BLaER1 (cell line): ENCODE measurements around the gene SSH2.
A peak's percentile ranks its signal among the peaks of the same experiment; 100 is the strongest.

Source experiments
- H3K27ac ChIP-seq: shearing (Covaris generic); formaldehyde crosslinking; 2 replicates; pipeline ENCODE4 v1.8.1; 2022
- H3K27me3 ChIP-seq: shearing (Covaris generic); formaldehyde crosslinking; 2 replicates; pipeline ENCODE4 v1.8.1; 2022
- H3K36me3 ChIP-seq: shearing (Covaris generic); formaldehyde crosslinking; 2 replicates; pipeline ENCODE4 v1.8.1; 2022
- H3K4me1 ChIP-seq: shearing (Covaris generic); formaldehyde crosslinking; 2 replicates; pipeline ENCODE4 v1.8.1; 2022
- H3K4me2 ChIP-seq: shearing (Covaris generic); formaldehyde crosslinking; 2 replicates; pipeline ENCODE4 v1.8.1; 2022
- H3K4me3 ChIP-seq: shearing (Covaris generic); formaldehyde crosslinking; 2 replicates; pipeline ENCODE4 v1.8.1; 2022
- H3K9ac ChIP-seq: shearing (Covaris generic); formaldehyde crosslinking; 2 replicates; pipeline ENCODE4 v1.8.1; 2022
- H3K9me3 ChIP-seq: shearing (Covaris generic); formaldehyde crosslinking; 2 replicates; pipeline ENCODE4 v1.8.1; 2022
- H4K20me1 ChIP-seq: shearing (Covaris generic); formaldehyde crosslinking; 2 replicates; pipeline ENCODE4 v1.8.1; 2022
- Cebpa-rat ChIP-seq: shearing (Covaris generic); IDR thresholded peaks from 2 replicates; pipeline ENCODE4 v1.8.1; 2022

SSH2 gene

DNA sequence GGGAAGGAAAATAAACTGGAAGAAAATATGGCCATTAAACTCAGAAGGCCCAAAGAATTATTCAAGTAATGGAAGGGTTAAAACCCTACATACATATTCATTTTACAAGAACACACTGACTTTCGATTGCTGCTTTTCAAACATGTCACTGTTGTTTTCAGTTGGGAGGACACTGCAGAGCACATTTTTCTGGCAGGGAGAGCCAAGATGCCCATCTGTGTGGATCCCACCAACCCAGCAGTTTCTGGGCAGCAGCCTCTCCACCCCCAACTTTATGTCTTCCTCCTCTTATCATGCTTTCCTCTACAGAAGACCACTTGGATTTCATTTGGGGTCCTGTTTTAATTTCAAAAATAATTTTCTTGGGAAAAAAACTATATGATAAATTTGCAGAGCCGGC, 300.2 kb downstream of the SSH2 start:
- H3K4me1 ChIP-seq: peaks cover 22% of the 10 kb centered on the region; the same call in 1 of the 2 replicates
- no peak overlapping the region for H3K27ac ChIP-seq
- H3K9ac ChIP-seq: no peak overlapping the region
- H3K27me3 ChIP-seq: no peaks in the 10 kb centered on the region
- H3K4me2 ChIP-seq: no peak overlapping the region
- peaks cover 82% of the 10 kb centered on the region for H3K36me3 ChIP-seq
- H4K20me1 ChIP-seq: peaks cover 76% of the 10 kb centered on the region
- no peaks in the 10 kb centered on the region for H3K9me3 ChIP-seq
- no peak for TF ChIP-seq Cebpa-rat
- no peak overlapping the region for H3K4me3 ChIP-seq

DNA sequence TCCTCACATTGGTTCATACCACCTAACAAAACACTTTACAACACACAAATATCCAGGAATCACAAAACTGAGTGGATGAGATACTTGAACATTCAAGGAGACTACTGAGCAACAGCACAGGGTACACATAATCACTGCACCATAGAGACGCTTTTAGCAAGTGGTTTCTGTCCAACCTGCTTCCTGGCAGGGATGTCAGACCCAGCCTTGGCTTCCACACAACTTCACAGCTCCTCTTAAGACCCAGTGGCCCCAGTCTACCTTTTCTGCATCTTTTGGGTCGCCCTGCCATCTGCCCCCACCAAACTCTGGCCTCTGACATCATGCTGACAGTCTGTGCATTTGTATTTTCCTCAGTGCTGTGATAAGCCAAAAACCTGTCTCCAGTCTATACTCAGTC, 301.4 kb downstream of the SSH2 start:
- Histone ChIP-seq H3K9me3 (no peaks in the 10 kb centered on the region), H3K27me3 (no peaks in the 10 kb centered on the region), H3K9ac (no peak overlapping the region), H3K4me1 (peaks cover 33% of the 10 kb centered on the region), H4K20me1 (peaks cover 71% of the 10 kb centered on the region), H3K4me3 (no peak overlapping the region), H3K36me3 (peaks cover 70% of the 10 kb centered on the region), H3K27ac (no peak overlapping the region), H3K4me2 (no peak overlapping the region)
- TF ChIP-seq Cebpa-rat: no peak

DNA sequence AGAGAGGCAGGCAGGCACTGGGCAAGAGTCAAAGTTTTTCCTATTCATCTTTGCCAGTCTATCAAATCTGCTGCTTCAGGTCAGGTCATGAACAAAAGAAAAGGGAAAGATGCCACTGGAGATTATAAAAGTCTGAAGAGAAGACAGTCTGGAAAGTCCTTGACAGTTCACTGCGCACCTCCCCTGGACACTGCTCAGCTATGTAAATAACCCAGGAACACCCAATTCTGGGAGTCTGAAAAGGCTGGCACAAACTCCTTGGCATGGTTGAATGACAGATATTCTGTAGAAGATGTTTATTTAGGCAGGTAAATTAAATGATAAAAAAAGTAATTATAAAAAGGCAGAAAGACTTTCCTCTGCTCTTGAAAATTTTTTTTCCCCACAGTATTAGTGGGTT, 302.1 kb downstream of the SSH2 start:
- peaks cover 65% of the 10 kb centered on the region for H4K20me1 ChIP-seq
- TF ChIP-seq Cebpa-rat: no peak
- H3K27ac ChIP-seq: no peak overlapping the region
- H3K9ac ChIP-seq: no peak overlapping the region
- no peaks in the 10 kb centered on the region for H3K27me3 ChIP-seq
- peaks cover 40% of the 10 kb centered on the region for H3K4me1 ChIP-seq
- peaks cover 64% of the 10 kb centered on the region for H3K36me3 ChIP-seq
- H3K9me3 ChIP-seq: no peaks in the 10 kb centered on the region
- H3K4me2 ChIP-seq: no peak overlapping the region
- no peak overlapping the region for H3K4me3 ChIP-seq

DNA sequence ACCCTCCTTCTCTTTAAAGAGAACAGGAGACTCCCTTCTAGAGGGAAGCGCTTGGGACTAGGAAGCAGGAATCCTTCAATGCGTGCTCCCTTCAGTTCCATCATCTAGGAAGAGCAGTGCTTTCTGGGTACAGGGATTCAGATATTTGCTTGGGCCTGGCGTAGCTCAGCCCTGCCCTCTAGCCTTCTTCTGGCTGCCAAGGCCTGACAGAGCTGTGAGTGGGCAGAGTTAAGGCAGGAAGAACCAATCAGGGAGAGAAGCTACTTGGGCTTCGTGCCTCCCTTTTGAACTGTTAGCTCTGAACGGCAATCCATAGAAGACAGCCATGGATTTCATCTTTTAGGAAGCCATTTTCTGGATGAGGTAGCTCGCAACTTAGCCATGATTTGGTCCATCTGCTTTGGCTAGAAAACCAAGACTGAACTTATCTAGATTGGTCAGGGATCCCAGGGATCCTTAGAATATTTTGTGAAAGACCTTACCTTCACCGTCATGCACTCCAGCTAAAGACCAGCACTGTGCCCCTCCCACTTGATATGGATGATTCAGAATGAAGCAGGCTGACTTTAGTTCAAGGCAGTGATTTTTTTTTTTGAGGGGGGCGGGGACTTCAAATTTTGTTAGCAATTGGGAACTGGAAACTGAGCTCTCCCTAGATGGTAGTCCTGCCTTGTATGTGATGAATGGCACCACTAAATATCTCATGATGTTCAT, 304.8 kb downstream of the SSH2 start:
- H3K27ac ChIP-seq: no peak overlapping the region
- TF ChIP-seq Cebpa-rat: no peak

DNA sequence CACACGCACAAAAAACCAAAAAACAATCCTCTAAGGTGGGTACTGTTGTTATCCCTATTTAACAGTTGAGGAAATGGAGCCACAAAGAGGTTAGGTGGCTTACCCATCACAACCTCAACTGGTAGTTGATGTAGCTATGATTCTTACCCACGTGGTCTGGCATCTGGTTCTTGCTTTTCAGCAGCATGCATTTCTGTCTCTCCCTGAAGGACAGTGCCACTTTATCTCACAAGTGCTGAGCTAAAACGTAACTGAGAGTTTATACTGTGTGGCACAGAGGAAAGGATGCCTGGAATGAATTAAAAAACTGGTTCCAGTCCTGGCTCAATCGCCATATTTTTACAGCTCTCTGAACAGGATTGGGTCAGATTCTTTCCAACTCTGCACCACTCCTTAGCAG, 305.4 kb downstream of the SSH2 start:
- Histone ChIP-seq H3K36me3 (peaks cover 30% of the 10 kb centered on the region), H3K27ac (0 out of 2 replicates have a peak overlapping the region, but pooled peaks have one; percentile 1), H3K4me2 (peak overlapping the region; percentile 16; the same call in 1 of the 2 replicates), H3K27me3 (no peaks in the 10 kb centered on the region), H3K9ac (no peak overlapping the region), H4K20me1 (peaks cover 34% of the 10 kb centered on the region), H3K9me3 (no peaks in the 10 kb centered on the region), H3K4me3 (no peak overlapping the region), H3K4me1 (peaks cover 60% of the 10 kb centered on the region)
- TF ChIP-seq Cebpa-rat: no peak

More for the DNA sequence above, 304.8 kb downstream of the SSH2 start:
- Histone ChIP-seq H3K27me3 (no peaks in the 10 kb centered on the region), H3K4me3 (no peak overlapping the region), H4K20me1 (peaks cover 40% of the 10 kb centered on the region), H3K4me1 (peaks cover 60% of the 10 kb centered on the region), H3K9ac (no peak overlapping the region), H3K9me3 (no peaks in the 10 kb centered on the region), H3K36me3 (peaks cover 36% of the 10 kb centered on the region), H3K4me2 (peak overlapping the region; percentile 16; the same call in 1 of the 2 replicates)

DNA sequence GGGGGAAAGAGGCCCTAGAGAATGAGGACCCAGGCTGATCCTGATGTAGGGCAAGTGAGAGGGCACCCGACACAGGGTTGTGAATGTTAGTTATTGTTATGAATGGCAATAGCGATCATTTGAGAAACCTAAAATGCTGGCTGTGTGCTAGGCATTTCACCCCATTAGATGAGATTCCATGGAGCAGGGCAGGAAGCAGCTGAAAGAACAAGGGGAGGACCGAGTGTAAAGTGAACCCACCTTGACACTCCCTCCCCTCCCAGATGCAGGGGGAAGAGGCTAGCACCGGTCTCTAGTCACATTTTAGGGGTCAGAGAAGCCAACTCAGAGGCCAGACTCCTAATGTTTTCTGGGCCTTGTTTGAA, 306.8 kb downstream of the SSH2 start:
- peaks cover 18% of the 10 kb centered on the region for H3K36me3 ChIP-seq
- peak overlapping the region; percentile 82 for H3K4me3 ChIP-seq
- H3K27me3 ChIP-seq: no peaks in the 10 kb centered on the region
- peak overlapping the region; percentile 65 for H3K27ac ChIP-seq
- no peak for TF ChIP-seq Cebpa-rat
- H3K9me3 ChIP-seq: no peaks in the 10 kb centered on the region
- H4K20me1 ChIP-seq: peaks cover 22% of the 10 kb centered on the region; the same call in 1 of the 2 replicates
- H3K4me2 ChIP-seq: peak overlapping the region; percentile 99
- peaks cover 64% of the 10 kb centered on the region for H3K4me1 ChIP-seq
- peak overlapping the region; percentile 82; the same call in 1 of the 2 replicates for H3K9ac ChIP-seq

DNA sequence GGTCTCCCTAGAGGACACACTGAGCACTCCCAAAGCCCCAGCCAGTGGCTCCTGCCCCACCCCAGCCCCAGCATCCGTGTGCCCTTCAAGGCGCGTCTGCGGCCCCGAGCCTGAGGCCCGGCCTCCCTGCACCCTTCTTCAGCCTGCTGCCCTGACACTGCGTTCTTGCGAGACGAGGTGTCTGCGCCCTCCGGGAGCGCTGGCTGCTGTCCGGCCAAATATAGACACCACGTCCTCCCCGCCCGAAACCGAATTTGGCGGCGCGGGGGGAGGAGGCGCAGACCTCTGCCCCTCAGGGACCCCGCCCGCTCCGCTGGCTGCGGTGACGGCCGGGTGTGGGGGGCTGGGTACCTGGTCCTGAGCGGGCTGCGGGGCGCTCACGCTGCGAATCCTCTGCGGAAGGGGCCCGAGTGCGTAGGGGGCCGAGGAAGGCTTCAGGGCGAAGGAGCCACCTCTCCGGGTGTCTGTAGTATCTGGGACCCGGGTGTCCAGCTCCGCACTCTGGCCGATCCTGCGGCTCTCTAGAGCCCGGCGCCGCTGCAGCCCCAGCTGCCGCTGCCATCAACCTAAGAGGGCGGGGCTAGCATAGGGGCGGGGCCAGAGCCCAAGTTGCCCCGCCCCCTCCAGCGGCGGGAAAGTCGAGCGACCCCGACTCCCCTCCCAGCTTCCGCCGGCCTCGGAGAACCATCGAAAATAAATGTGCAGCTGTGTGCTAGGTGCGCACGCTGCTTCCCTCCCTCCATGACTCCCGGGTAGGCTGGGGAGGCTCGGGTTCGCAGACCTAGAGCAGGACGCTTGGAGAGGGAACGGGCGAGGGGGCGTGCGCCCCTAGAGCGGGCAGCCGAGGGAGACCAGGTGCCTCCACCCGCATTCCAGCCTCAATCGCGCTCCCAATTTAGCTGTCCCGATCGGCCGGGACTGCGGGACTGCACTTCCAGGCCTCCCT, 307.4 kb downstream of the SSH2 start, which contains the start of gene CORO6:
CORO6 (minus strand) TSS at position 576 of the 946 bp plus-strand sequence. CDS start 1,491 bp downstream, outside the sequence.
- Histone ChIP-seq H3K9me3 (no peaks in the 10 kb centered on the region), H4K20me1 (peaks cover 16% of the 10 kb centered on the region; the same call in 1 of the 2 replicates), H3K9ac (peak within 1 kb of the TSS; percentile 82), H3K4me3 (peak within 1 kb of the TSS; percentile 82), H3K4me1 (peaks cover 70% of the 10 kb centered on the region), H3K27me3 (peaks cover under 1% of the 10 kb centered on the region; the same call in 1 of the 2 replicates), H3K36me3 (peaks cover 18% of the 10 kb centered on the region), H3K4me2 (peak within 1 kb of the TSS; percentile 99), H3K27ac (peak within 1 kb of the TSS; percentile 65)
- no peak for TF ChIP-seq Cebpa-rat

DNA sequence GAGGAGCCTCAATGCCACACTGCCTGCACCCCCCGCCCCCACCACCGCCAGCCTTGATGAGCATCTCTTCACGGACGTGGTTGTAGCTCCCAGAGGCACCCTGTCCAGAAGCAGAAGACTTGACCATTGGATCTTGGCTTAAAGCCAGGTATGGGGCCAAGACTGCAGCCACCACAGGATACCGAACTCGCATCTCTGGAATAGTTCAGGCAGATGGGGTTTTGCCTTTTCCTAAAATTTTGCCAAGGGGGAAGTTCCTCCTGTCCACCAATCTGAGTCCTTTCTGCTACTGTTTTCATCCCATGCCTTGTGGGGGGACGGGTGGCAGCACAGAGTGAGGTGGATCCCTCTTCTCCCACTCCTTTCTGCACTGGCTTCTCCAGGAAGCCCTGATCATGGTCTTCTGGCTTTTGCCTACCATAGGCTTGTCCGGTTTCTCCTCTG, 308.3 kb downstream of the SSH2 start:
- Histone ChIP-seq H4K20me1 (peaks cover 9% of the 10 kb centered on the region), H3K36me3 (peaks cover 16% of the 10 kb centered on the region), H3K9me3 (no peaks in the 10 kb centered on the region), H3K4me1 (peaks cover 79% of the 10 kb centered on the region), H3K4me2 (peak overlapping the region; percentile 99), H3K4me3 (peak overlapping the region; percentile 82), H3K9ac (peak overlapping the region; percentile 82), H3K27ac (peak overlapping the region; percentile 65), H3K27me3 (peaks cover 9% of the 10 kb centered on the region)
- TF ChIP-seq Cebpa-rat: no peak

DNA sequence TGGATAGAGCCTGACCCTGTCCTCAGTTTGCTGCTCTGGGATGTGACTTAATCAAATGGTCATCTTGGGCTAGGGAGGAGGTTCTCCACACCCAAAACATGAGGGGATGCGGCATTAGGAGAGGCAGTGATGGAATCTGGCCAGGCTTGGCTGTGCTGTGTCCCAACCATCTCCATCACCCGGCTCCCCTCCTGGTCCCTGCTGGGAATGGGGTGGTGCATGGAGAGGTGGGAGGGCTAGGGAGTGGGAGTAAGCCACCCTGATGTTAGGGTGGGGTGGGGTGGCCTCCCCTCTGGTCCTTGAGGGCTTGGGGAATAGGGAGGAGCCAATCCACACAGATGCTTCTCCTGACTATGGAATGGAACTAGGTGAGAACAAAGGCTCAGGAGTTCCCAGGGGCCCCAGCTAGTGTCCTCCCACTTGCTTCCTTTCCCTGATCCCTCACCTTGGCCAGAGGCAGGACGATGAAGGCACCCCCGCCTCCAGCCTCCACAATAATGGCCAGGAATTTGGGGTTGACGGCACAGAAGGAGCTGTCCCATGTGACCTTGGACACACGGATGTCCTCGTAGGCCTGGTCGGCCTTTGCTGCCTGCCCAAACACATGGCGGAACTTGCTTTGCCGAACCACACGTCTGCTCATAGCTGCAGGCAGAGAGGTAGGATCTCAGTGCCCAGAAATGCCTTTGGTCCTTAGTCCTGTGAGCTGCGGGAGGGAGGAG, 309.1 kb downstream of the SSH2 start:
- H4K20me1 ChIP-seq: peaks cover 10% of the 10 kb centered on the region
- no peak overlapping the region for H3K4me3 ChIP-seq
- no peak for TF ChIP-seq Cebpa-rat
- H3K4me2 ChIP-seq: peak overlapping the region; percentile 99
- H3K9me3 ChIP-seq: no peaks in the 10 kb centered on the region
- H3K36me3 ChIP-seq: peaks cover 9% of the 10 kb centered on the region; the same call in 1 of the 2 replicates
- no peak overlapping the region; the same call in 1 of the 2 replicates for H3K27ac ChIP-seq
- peak overlapping the region; percentile 82; the same call in 1 of the 2 replicates for H3K9ac ChIP-seq
- peaks cover 87% of the 10 kb centered on the region for H3K4me1 ChIP-seq
- H3K27me3 ChIP-seq: peaks cover 17% of the 10 kb centered on the region
